Frontal cortex (tissue), 4 donors: ENCODE measurements around the gene UGT1A1. TPM values are rescaled to one million over a fixed set of nuclear protein-coding genes. Genes with fewer than 3 reads are reported as not detected.

Source experiments
- DNase-seq, 2 donors: peaks; one replicate each; pipeline ENCODE4 v3.0.0; 2012; ENCODE audit warnings: low spot score in 2 of 2
- FAIRE-seq: peaks from 2 replicates; lab custom pipeline; 2012; peaks lifted over from hg19 to GRCh38; lab: Jason Lieb, UNC
- total RNA-seq: library from RNA; depleted of rRNA; stranded (reverse); fragments of >200 nt; gene quantifications from one replicate; pipeline ENCODE4 v1.2.3, GENCODE V29; 2014
- donor health status: control.
- donor health status: control.
- donor health status: control.

Gene UGT1A1
- total RNA-seq, 1 donor from 2014 or later, result not detected

DNA sequence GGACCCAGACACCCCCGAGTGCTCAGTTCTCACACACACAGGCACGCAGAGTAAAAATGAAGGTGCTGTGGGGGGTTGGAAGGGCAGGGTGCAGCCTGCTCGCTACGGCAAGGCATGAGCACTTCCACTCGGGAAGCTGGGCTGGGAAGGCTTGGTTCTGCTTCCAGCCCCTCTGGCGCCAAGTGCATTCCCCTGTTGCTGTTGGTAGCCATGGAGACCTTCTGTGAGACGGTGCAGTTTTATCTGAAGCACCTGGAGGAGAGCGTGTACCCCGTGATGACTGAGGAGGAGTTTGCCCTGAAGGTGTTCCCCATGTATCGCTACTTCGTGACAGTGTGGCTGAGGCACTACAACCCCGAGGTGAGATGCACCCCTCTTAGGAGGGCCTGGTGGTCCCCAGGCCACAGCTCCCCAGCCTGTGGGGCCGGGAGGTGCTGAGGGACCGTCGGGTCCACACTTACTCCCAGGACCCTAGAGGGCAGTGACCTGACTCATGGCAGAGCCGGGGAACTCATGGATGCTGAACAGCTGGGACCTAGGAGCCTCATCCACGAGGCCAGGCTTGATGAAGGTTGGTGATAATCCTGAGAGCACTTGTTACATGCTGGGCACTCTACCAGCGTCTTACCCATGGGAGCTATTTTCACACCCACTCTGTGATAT lies 33.5 kb downstream of the UGT1A1 start:
- DNase-seq (no peak), FAIRE-seq (no peak)

DNA sequence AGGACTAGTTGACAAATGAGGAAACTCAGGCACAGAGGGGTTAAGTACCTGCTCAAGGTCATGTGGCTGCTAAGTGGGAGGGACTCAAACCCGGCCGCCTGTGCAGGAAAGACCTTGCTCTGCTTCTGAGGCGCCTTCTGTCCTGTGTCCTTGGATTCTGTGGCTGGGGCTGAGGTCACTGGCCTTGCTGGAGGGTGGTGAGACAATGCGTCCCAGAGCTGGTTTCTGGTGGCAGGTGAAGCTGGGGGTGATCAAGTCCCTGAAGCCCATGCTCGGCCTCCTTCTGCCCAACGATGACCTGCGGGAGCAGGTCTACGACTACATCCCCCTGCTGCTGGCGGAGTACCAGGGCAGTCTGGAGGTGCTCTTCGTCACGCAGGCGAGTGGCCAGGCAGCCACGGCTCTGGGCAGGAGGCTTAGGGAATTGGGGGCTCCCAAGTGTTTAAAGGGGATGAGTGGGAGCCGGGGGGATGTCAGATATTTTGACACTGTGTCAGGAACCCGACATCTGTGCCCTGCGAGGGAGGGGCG lies 34.1 kb downstream of the UGT1A1 start:
- FAIRE-seq, result no peak
- no peak for DNase-seq

DNA sequence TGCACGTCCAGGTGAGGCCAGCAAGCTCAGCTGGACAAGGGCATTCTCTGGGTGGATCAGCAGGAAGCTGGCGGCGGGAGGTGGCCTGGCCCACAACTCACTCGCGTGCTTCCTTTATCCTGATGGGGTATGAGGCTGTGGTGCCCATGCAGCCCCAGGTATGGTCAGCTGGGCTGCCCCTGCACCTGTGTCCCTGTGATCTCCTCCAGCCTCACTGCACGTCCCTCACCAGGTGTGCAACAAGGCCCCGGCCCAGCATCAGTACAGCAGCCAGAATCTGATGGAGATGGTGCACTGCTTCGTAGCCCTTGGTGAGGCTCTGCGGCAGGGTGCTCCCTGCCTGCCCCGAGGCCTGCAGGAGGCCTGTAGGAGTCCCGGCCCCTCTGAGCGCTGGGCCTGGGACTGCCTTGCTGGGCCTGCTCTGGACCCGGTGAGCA lies 35.7 kb downstream of the UGT1A1 start:
- FAIRE-seq, result no peak
- no peak for DNase-seq

DNA sequence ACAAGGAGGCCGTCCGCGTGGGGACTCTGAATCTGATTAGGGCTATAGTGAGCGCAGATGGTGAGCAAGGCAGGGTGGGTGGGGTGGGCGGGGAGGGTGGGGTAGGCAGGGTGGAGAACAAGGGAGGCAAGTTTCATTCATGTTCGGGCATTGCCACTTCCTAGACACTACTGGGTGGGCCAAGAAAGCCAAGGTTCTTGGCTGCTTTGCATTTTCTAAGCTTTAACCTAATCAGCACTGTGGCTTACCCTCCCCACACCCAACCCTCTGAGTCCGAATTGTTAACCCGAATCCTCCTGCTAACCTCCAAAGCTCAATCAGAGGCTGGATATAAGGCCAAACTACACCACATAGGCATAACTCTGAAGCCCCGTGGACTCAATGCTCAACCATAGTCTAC lies 36.2 kb downstream of the UGT1A1 start:
- FAIRE-seq (no peak), DNase-seq (no peak)

DNA sequence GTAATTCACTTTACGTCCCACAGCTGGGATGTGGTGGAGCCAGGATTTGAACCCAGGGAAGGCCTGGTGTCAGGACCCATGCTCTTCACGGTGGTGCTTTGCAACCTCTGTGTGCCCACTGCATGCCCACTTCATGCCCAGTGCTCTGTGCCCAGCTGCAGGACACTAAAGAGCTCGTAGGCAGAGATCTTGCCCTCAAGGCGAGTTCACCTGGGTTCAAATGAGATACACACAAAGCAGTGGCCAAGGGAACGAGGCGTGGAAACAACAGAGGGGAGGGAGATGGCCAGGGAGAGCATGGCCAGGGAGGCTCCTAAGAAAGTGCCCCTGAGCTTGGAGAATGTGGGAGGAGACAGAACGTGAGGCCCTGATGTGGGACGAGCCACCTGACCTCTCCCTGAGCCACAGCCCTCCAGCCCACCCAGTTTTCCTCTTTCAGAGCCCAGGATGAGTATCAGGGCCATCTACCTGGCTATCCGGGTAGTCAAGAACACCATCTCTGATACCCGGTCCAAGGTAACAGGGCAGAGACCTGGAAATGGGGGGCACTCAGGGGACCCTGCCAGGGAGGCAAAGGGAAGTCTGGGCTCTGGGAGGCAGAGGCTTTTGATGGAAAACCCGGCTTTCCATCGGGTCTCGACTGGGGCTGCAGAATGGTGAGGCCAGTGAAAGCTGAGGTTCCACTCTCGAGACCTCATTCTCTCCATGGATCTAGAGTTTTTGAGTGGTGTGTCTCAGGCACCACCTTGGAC lies 38.4 kb downstream of the UGT1A1 start:
- FAIRE-seq, result no peak

DNA sequence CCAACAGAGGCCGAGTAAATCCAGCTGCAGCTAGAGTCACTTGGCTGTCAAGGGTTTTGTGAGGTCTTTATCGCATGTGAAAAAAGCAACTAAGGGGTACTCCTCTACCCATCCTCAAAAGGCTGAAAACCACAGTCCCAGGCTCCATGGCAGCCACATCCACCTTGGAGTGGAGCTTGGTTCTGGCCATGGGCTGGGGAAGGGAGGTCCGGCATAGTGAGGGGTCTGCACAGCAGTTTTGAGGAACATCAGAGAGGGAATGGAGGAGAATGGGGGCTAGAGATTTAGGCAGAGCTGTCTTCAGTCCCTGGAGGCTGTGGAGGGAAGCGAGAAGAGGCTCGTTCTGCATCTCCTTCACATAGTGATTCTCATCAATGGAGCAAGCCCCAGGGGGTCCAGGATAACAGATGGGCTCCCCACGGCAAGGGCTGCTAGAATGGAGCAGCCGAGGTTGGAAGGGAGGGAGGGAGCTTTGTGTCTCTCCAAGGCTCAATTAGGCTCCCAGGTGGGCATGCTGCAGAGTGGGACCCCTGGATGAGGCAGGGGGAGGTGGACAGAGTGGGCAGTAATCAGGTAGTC lies 39.1 kb downstream of the UGT1A1 start:
- no peak for FAIRE-seq
- DNase-seq, result no peak

More for the DNA sequence above, 38.4 kb downstream of the UGT1A1 start:
- DNase-seq, result no peak

DNA sequence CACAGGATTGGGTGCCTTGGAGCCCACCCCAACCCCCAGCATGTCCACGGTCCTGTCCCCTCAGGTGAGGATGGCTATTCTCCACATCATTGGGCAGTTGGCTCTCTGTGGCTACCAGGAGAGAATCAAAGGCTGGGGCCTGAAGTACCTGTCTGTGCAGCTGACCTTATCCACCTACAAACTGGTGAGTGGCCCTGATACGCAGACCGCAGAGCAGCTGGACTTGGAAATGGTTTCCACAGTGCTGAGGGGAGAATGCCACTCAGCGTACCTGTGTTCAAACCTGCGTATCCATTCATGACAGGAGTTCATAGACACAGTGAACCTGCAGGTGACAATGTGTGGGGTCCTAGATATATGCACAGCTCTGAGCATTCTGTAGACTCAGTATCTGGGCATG lies 39.6 kb downstream of the UGT1A1 start:
- no peak for FAIRE-seq
- DNase-seq, result no peak

DNA sequence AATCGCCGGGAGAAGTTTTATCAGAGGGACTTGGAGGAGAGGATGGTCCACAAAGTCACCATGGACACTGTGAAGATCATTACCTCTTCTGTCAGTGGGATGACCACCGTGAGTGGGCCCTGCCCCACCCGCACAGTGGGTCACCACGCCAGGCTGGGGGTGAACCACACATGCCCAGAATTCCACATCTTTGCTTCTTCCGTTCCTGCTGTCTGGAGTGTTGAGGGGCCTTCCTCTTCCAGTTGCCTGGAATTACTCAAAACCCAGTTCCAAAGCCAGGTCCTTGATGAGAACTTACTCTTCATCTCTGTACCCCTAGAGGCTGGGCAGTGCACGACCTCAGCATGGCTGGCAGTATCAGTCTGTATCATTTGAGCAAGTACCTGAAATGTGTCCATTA lies 40.1 kb downstream of the UGT1A1 start:
- DNase-seq (no peak), FAIRE-seq (no peak)

DNA sequence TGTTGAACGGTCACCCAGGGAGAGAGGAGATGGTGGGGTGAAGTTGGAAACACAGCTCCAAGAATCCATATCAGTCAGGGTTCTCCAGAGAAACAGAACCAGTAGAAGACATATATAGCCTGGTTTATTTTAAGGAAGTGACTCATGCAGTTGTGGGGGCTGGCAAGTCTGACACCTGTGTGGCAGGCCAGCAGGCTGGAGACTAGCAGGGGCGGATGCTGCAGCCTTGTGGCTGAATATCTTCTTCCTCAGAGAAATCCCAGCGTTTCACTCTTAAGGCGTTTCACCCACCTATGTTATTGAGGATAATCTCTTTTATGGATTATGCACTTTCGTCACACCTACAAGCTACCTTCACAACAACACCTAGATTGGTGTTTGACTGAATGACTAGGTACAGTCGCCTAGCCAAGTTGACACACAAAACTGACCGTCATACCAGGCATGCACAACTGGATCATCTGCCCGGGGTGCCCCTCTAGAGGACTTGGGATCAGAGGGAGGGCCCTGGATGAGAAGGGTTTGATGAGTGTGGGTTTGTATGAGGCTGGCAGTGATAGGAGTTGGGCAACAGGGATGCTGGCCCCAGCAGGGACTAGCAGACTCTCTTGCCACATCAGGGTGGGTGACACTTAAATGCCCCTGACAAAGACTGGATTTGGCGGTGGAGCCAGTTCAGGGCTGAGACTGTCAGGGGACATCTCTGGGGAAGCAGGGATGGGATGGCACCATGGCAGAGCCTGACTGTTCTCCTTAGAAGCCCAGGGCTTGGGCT lies 41.5 kb downstream of the UGT1A1 start:
- FAIRE-seq (no peak), DNase-seq (peak in 1 of 2 donors; percentile 35)

DNA sequence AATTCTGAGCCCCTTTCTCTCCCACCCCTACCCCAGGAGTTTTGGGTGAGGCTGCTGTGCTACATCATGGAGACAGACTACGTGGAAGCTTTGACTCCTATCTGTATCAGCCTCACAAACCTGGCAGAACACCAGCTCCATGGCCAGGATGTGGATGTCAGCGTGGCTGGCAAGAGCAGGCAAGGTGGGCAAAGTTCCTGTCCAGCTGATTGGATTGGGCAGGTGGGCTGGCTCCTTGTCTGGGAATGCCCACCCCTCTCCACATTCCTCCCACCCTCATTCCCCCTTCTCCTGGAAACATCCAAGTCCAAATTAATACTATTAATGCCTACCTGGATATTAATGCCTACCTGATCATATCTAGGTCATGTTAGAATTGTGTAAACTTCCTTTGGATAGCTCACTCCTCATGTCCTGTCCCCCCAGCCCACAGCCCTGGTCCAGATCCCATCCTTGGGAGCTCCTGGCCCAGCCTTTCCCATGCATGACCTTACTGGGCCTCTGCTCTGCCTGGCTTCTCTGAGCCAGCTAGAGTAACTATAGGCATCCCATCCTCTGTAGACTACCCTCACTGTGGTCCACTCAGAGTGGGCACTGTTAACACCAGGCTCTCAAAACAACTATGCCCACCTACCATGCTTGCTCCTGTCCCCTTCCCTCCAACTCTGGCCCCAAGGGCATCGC lies 42.2 kb downstream of the UGT1A1 start:
- FAIRE-seq (no peak), DNase-seq (no peak)

DNA sequence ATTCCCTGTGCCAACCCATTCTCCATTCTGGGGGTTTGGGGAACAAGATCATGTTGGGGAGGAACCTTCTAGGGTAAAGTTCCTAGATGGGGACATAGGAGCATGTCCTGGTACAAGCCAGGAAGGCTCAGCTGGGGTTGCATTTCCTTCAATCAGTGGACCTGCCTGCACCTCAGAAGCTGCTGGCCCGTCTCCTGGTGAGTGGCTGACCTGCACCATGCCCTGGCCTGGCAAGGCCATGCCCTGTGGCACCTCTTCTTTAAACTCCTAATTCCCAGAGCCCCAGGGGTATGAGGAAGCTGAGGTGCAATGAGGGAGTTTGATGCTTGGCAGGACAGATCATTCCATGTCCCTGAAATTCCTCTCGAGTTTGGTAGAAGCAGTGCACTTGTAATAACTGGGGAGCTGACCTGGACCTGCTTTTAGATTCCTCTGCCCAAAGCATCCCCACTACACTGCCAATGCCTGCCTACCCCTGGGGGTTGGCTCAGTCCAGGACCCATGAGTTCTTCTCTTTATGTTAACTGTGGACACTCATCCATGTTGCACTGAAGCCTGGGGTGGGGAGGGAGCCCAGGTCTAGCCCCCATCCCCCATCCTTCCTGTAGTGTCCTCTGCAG lies 43.3 kb downstream of the UGT1A1 start:
- DNase-seq, result no peak
- FAIRE-seq, result no peak

DNA sequence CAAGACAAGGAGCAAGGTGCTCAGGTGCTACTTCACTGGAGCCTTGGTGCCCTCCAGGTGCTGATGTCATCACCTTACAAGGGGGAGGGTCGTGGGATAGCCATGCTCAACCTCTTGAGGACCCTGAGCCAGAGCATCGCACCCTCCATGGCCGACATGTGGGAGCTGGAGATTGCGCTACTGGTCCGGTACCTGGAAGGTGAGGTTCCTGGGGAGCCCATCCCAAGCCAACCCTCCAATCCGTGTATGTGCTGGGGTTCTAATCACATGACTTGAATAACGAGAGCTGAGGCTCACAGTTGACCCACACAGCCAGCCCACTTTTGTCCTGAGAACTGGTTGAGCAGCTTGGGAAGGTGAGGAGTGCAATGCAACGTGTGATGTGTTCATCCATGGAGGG lies 43.9 kb downstream of the UGT1A1 start:
- FAIRE-seq (no peak), DNase-seq (no peak)

DNA sequence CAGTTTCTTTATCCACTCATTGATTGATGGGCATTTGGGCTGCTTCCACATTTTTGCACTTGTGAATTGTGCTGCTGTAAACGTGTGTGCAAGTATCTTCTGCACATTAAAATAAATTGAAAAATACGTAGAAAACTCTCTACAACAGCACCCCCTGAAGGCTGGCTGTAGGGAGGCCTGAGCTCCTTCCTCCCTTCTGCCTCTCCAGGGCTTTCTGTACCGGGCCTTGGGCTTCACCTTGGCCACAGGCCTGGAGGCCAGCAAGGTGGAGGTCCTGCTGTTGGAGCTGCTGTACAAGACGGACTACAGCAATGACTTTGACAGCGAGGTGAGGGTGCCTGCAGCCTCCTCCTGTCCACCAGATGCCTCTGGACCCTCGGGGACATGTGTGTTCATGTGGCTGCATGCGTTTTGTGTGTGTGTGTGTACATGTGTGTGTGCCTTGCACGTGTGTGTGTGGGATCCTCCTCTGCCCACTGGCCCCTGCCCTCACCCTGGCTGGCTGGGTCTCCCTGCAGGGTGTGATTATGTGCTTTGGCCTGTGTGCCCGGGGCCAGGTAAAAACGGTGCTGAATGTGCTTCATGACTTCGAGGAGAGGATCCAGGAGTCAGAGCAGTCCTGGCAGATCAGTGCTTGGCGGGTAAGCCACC lies 47.3 kb downstream of the UGT1A1 start:
- FAIRE-seq (no peak), DNase-seq (no peak)

DNA sequence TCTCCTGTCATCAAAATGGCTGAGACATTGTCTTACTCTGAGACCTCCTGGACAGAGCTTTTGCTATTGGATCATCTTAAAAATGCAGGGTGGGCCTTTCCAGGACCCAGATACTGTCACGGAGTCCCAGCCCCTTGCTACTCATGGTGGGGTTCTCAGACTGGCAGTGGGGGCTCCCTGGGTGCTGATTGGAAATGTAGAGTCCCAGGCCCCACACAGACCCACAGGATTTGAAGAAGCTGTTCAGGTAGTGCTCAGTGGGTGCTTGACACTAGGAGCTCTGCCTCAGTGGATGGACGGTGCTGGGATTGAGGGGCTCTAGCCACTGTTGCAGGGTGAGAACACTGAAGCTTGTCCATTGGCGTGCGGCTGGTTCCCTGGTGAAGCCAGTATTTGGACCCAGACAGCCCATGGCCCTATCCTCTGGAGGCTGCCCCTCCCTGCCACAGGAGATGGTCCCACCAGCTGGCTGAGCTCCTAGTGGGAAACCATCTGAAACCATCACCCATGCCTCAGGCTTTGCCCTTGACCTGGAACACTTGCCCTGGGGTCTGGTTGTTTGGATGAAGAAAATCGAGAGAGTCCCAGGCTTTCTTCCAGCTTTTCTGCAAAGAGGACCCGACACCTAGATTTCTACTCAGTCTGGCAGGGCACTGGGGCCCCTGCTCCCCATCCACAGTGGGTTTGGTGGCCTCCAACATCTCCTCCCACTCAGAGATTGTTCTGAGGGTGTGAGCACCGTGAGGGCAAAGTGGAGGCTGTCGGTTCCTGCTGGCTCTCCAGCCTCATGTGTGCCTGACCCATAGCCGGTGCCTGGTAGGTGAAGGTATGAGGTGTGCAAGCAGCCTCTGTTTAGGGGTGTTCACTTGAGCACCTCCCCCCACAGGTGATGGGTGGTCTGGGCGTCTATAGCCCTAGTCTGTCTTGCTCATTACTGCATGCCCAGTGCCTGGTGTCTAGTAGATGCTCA lies 48.2 kb downstream of the UGT1A1 start:
- FAIRE-seq (no peak), DNase-seq (no peak)

DNA sequence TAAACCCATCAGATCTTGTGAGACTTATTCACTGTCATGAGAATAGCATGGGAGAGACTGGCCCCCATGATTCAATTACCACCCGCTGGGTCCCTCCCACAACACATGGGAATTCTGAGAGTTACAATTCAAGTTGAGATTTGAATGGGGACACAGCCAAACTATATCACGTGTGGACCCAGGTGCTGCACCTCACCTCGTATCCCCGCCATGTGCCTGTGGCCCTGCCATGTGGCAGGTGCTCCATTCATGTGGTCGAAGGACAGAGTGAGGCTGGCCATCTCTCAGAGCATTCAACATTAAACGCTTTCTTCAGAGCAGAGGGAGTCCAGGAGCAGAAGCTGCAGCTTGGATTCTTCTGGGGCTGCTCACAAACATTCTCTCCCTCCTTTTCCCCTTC lies 50.3 kb downstream of the UGT1A1 start:
- DNase-seq (no peak), FAIRE-seq (no peak)

DNA sequence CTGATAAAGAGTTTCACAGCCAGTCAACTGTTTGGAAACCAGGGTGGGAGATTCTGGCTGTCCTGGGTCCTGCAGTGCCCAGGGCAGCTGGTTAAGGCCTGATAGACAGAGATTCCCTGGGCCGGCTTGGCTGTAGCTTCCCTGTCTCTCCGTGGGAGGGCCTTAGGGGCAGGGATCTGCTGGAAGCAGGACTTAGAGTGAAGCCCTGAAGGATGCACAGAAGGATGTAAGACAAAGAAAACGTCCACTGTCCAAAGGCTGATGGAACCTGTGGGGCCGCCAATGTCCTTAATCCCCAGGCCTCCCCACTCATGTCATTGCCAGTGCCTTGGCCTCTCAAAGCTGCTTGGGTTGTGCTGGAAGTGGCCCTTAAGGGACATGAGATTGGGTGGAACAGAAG lies 51.0 kb downstream of the UGT1A1 start:
- FAIRE-seq, result no peak
- no peak for DNase-seq

DNA sequence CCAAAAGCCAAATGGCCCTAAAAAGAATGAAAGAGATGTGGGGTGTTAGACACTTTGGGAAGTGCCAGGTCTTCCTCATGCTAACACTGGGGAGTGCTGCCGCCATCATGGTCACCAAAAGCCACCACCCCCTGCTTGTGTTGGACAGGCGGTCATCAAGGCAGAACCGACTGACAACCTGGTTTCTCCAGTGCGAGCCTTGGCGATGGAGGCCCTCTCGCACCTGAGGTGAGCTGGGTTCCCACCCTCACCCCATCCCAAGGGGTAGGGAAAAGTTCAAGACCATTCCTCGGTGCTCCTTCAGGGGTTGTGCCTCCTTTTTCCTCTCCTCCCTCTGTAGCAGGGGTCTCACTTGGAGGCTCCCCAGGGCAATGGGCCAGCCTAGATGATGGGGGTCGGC lies 51.7 kb downstream of the UGT1A1 start:
- FAIRE-seq (no peak), DNase-seq (no peak)
